ENCODE data around the gene POLR2L. TPM values are rescaled to one million over a fixed set of nuclear protein-coding genes. Genes with fewer than 3 reads are reported as not detected.

The POLR2L gene
- total RNA-seq, 6 experiments from 2014 or later: 439 to 504 (median 478) TPM

DNA sequence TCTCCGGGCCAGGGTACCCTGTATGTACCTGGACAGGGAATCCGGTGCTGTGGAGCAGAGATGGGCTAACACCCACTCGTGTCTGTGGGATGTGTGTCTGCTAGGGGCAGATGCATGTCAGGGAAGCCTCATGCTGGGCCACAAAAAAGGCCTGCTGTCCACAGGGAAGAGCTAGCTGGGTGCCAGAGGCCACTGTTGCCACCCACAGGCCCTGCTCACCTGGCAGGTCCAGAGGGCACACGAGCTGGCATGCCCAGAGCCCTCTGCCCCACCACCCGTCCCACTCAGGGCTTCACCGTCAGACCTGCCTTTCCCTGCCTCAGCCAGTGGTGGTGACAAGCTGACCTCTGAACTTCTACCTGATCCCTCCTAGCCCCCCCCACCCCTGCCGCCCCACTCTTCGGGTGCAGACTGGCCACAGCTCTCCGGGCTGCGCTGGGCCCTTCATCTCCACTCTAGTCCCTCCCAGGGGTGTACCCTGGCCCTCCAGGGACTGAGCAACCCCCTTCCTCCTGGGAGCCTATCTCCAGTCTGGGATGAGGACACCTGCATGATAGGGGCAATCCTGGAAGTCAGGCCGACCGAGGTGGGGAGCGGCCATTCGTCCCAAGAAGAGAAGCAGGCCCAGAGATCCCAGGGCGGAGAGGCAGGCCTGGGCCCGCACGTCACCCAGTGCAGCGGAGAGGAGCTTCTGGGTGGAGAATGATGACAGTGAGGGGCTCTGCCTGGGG, 45.6 kb downstream of the POLR2L start:
- DNase-seq: no peak
- Mint-ChIP-seq H3K36me3 (ENCODE audit: low read depth) (no peaks in the 10 kb centered on the region), H3K27ac (peak overlapping the region; percentile 89), H3K4me3 (peak overlapping the region; percentile 91), H3K9me3 (no peaks in the 10 kb centered on the region), H3K27me3 (ENCODE audit: insufficient read depth) (peaks cover 4% of the 10 kb centered on the region; the same call in 1 of the 2 replicates), H3K4me1 (ENCODE audit: low read depth) (peaks cover 12% of the 10 kb centered on the region)
- TF ChIP-seq, protein P1, sequence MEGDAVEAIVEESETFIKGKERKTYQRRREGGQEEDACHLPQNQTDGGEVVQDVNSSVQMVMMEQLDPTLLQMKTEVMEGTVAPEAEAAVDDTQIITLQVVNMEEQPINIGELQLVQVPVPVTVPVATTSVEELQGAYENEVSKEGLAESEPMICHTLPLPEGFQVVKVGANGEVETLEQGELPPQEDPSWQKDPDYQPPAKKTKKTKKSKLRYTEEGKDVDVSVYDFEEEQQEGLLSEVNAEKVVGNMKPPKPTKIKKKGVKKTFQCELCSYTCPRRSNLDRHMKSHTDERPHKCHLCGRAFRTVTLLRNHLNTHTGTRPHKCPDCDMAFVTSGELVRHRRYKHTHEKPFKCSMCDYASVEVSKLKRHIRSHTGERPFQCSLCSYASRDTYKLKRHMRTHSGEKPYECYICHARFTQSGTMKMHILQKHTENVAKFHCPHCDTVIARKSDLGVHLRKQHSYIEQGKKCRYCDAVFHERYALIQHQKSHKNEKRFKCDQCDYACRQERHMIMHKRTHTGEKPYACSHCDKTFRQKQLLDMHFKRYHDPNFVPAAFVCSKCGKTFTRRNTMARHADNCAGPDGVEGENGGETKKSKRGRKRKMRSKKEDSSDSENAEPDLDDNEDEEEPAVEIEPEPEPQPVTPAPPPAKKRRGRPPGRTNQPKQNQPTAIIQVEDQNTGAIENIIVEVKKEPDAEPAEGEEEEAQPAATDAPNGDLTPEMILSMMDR (IDR thresholded peaks at IDR 0.05): no peak

GRCh38 chr11:795634-796564, 46.4 kb downstream of the POLR2L start:
- no peaks in the 10 kb centered on the region for H3K9me3 Mint-ChIP-seq
- peaks cover 2% of the 10 kb centered on the region; the same call in 1 of the 2 replicates for H3K27me3 Mint-ChIP-seq (ENCODE audit: insufficient read depth)
- H3K4me1 Mint-ChIP-seq (ENCODE audit: low read depth): peaks cover 12% of the 10 kb centered on the region
- no peaks in the 10 kb centered on the region for H3K36me3 Mint-ChIP-seq (ENCODE audit: low read depth)
- TF ChIP-seq, protein P1 (IDR thresholded peaks at IDR 0.05): no peak
- DNase-seq: peak; percentile 85
- peak overlapping the region; percentile 91 for H3K4me3 Mint-ChIP-seq
- peak overlapping the region; percentile 89 for H3K27ac Mint-ChIP-seq

- H3K27me3 Mint-ChIP-seq (ENCODE audit: insufficient read depth): peaks cover 2% of the 10 kb centered on the region; the same call in 1 of the 2 replicates
- no peak for DNase-seq
These were observed 47.3 kb downstream of the POLR2L start for GRCh38 chr11:794766-795633.

DNA sequence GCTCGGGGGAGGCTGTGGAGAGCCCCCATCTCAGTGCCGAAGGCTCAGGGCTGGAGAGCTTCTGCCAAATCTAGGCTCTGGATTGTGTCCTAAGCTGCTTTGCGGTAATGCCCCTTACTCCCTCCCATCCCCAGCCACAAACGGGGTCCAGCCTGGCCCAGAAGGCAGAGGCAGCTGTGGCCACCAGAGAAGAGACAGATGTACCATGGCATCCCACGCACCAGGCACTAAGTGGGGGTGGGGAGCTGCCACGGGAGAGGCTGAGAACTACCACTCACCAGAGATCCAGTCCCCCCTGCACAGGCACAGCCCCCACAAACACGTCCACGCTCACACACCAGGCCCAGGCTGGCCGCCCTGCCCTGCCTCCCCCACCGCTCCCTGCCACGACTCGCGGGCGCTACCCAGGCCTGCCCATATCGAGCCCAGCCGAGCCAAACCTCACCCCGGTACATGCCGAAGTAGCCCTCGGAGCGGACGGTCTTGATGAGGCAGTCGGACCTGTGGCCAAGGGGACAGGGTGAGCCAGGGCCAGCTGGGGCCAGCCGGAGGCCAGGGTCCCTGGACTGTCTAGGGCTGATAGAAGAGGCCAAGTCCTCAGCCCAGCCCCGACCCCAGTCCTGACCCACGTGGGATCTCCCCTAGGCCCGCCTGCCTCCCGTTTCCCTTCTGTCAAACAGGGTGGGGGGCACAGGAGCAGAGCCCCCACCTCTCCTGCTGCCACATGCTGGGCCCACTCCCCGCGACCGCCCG, 48.1 kb downstream of the POLR2L start:
- Mint-ChIP-seq H3K27ac (no peak overlapping the region), H3K9me3 (no peaks in the 10 kb centered on the region), H3K4me3 (peak overlapping the region; percentile 91; the same call in 1 of the 2 replicates), H3K4me1 (ENCODE audit: low read depth) (peaks cover 17% of the 10 kb centered on the region), H3K27me3 (ENCODE audit: insufficient read depth) (peaks cover 2% of the 10 kb centered on the region; the same call in 1 of the 2 replicates), H3K36me3 (ENCODE audit: low read depth) (no peaks in the 10 kb centered on the region)
- TF ChIP-seq, protein P1 (IDR thresholded peaks at IDR 0.05): no peak
- DNase-seq: no peak

More at GRCh38 chr11:794766-795633, 47.3 kb downstream of the POLR2L start:
- no peaks in the 10 kb centered on the region for H3K36me3 Mint-ChIP-seq (ENCODE audit: low read depth)
- H3K4me3 Mint-ChIP-seq: peak overlapping the region; percentile 91
- no peaks in the 10 kb centered on the region for H3K9me3 Mint-ChIP-seq
- peak overlapping the region; percentile 54 for H3K27ac Mint-ChIP-seq
- peaks cover 17% of the 10 kb centered on the region for H3K4me1 Mint-ChIP-seq (ENCODE audit: low read depth)
- TF ChIP-seq, protein P1 (IDR thresholded peaks at IDR 0.05): no peak

Data from HFFc6 (cell line).